ENCODE measurements around the gene AAK1.
"Not testable (repeated sequence)": the region's sequence is repeated elsewhere in the genome, so short reads cannot be mapped to it uniquely, and the experiment has no call there.

Gene AAK1

DNA sequence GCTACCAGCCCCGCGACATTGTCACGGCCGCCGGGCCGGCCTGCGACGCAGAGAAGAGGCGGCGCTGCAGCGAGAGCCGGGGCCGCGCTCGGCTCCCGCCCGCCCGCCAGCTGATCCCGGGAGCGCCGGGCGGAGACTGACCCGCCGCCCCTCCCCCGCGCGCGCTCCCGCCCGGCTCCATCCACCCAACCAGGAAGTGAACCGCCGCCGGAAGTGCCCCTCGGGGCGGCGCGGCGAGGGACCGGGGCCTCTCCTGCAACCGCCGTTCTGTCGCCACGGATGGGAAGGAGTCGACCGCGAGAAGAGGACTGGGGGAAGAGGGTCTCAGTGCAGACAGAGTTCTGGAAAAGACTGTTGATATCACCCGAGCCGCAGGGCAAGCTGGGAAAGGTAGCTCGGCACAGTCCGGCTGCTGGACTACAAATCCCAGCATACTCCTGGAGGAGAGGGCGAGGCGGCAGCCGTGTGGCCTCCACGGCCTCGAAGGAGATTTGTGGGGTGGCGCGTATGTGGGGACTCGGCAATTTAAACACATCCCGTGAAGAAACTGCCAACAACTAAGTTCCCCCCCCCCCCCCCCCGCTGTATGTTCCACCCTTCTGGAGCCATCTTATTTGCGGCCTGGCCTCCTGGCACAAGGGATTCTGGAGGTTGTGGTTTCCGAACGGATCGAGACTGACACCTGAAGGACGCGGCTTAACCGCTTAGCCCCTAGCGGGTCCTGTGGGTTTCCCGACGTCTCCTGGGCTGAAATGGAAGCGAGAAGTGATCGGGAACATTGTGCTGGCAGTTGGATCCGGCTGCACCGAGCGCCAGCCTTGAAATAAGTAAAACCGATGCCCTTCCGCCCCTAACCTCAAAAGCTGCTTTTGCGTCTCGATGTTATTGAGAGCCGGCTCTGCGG is at the start of gene AAK1:
TSS of gene AAK1 (minus strand) at position 138 of the 904 bp plus-strand sequence. CDS start 699 bp downstream, outside the sequence.
- peak; percentile 91 for DNase-seq

GRCh38 chr2:69692424-69692823 is 48.9 kb upstream of the AAK1 start:
- DNase-seq: no peak

DNA sequence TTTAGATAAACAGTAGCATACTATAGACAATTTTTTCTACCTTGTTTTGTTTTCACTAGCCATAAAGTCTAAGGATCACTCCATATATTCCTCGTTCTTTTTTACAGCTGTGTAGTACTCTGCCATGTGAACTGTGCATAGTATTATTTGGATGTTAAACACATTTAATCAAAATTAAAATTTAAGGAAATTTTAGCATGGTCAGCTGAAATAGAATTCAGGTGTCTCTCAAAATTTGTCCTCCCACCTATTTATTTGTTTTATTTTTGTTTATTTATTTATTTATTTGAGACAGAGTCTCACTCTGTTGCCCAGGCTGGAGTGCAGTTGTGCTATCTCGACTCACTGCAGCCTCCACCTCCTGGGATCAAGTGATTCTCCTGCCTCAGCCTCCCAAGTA is 46.4 kb upstream of the AAK1 start:
- no peak for DNase-seq

- no peak for DNase-seq
Observed at GRCh38 chr2:69689466-69689865, 45.9 kb upstream of the AAK1 start.

GRCh38 chr2:69687971-69688611 is 44.6 kb upstream of the AAK1 start:
- DNase-seq: no peak

GRCh38 chr2:69686813-69687212 is 43.3 kb upstream of the AAK1 start:
- no peak for DNase-seq

- DNase-seq: peak; percentile 66
Observed at GRCh38 chr2:69685321-69686048, 41.9 kb upstream of the AAK1 start.

DNA sequence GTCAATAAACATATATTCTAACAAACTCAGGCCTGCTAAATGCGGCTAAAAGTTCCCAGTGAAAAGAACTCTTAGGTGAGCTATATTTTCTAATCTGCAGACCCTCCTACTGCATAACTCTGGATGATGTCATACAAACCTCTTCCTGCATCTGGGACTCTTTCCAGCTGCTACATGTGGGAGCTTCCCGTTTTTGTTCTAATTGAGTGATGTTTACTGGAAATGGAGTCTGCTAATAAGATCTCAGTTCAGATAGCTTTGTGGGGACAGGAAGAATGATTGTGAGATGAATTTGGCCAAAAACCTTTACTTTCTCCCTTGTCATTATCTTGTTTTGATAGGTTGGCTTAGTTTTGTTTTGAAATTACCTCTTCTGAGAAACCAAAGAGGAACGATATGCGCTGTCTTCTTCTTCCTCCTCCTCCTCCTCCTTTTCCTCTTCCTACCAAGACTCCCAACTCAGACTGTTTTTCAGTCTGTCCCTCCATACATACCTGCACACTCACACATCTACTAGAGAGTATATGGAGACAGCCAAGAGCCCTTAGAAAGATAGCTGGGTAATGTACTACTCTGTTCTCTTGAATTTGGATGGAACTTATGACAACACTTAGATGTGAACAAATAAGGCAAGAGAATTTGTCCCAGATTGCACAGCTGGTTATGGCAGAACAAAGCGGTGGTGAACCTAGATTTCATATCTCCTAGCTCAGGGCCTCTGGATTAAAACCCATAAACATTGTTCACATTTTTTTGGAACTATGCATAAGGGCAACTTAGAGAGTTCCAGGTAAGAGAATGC is 39.8 kb upstream of the AAK1 start:
- no peak for DNase-seq

DNA sequence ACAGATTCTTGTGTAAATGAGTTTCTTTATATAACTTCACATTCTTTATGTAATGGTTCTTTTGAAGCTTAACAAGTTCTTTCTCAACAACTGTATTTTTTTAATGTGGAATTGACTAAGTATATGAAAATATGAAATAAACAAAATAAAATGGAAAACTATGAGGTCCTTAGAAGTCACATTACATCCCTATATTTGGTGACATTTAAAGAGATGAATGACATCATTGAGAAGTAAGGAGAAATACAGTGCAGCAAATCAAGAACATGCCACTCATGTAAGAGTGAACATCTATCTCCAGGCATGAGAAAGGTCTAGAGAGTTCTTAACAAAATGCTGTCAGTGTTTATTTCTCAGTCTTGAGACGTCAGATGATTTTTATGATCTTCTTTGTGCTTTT is 39.0 kb upstream of the AAK1 start:
- no peak for DNase-seq

- DNase-seq: no peak
Observed at GRCh38 chr2:69680001-69680675, 36.6 kb upstream of the AAK1 start.

DNA sequence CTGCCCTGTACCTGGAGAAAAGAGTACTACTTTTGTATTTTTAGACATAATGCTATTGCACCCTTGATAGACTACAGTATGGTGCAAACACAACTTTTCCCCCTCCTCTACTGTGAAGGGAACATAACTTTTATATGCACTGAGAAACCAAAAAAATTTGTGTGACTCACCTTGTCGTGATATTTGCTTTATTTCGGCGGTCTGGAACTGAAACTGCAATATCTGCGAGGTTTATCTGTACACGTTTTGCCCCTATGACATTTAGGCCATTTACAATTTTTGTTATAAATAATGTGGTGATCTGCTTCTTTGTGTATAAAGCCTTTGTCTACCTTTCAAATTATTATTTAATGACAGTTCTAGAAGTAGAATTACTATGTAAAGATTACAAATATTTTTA is 34.4 kb upstream of the AAK1 start:
- DNase-seq: no peak

GRCh38 chr2:69676146-69676545 is 32.6 kb upstream of the AAK1 start:
- no peak for DNase-seq

GRCh38 chr2:69674316-69674670 is 30.8 kb upstream of the AAK1 start:
- DNase-seq: no peak

DNA sequence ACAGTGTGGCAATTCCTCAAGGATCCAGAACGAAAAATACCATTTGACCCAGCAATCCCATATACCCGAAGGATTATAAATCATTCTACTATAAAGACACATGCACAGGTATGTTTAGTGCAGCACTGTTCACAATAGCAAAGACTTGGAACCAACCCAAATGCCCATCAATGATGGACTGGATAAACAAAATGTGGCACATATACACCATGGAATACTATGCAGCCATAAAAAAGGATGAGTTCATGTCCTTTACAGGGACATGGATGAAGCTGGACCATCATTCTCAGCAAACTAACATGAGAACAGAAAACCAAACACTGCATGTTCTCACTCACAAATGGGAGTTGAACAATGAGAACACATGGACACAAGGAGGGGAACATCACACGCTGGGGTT is 29.6 kb upstream of the AAK1 start:
- DNase-seq: not testable (repeated sequence)

GRCh38 chr2:69669666-69670065 is 26.1 kb upstream of the AAK1 start:
- no peak for DNase-seq

- DNase-seq: no peak
Observed at GRCh38 chr2:69668598-69668997, 25.1 kb upstream of the AAK1 start.

GRCh38 chr2:69667805-69668382 is 24.4 kb upstream of the AAK1 start:
- DNase-seq: no peak

- no peak for DNase-seq
Observed at GRCh38 chr2:69665152-69665551, 21.6 kb upstream of the AAK1 start.

DNA sequence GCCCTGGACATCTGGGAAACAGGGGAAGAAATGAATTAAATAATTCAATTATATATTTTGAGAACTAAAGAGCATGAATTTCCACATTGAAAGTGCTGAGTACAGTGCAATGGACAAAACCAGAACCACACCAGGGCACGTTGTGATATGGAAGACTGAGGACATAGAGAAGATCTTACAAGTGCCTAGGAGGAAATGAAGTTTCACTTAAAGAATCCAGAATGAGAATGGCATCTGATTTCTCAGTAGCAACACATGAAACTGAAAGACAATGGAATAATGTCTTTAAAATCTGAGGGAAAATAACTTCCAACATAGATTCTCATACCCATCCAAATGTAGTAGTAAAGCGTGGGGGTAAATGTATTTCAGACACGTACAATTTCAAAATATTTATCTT is 20.3 kb upstream of the AAK1 start:
- DNase-seq: no peak

GRCh38 chr2:69662547-69662946 is 19.0 kb upstream of the AAK1 start:
- not testable (repeated sequence) for DNase-seq

DNA sequence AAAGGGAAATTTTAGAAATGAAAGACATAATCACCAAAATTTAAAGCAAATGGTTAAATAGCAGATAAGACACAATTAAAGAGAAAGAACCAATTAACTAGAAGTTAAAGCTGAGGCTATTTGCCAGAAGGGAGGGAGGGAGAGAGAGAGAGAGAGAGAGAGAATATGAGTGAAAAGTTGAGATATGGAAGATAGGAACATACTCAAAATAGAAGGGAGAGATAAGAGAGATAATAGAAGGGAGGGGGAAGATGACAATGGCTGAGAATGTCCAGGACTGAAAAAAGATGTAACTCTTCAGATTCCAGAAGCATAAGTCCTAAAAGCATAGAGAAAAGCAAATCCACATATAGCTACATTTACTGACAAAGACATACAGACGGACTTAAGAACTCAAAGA is 17.1 kb upstream of the AAK1 start:
- DNase-seq: no peak

- DNase-seq: no peak
Observed at GRCh38 chr2:69659941-69660483, 16.5 kb upstream of the AAK1 start.
